GM23338 (cell line): Measurements from ENCODE around the gene USP31. TPM values are rescaled to one million over a fixed set of nuclear protein-coding genes. Genes with fewer than 3 reads are reported as not detected.

Experiments used
- ATAC-seq: fragments of 200-7000 bp; cut with Tn5 transposase; 3 replicates; pipeline ENCODE4 v1.9.1; 2020
- DNase-seq: peaks from one replicate; pipeline ENCODE4 v3.0.0-alpha.2; 2015; ENCODE audit warnings: low spot score
- H2AFZ ChIP-seq: fragments of 200-600 bp; sonication (generic); 2 replicates; pipeline ENCODE4 v1.8.0; 2016; ENCODE audit warnings: antibody characterized with exemption, mild to moderate bottlenecking, moderate library complexity
- H3F3A ChIP-seq: fragments of 200-600 bp; sonication (generic); replicated peaks from 2 replicates; pipeline ENCODE4 v1.8.0; 2017; ENCODE audit warnings: antibody characterized with exemption, mixed run types, low read depth
- H3K27ac ChIP-seq: fragments of 200-600 bp; sonication (generic); 2 replicates; pipeline ENCODE4 v1.6.1; 2016; ENCODE audit warnings: low read depth
- H3K27me3 ChIP-seq: fragments of 200-600 bp; sonication (generic); 2 replicates; pipeline ENCODE4 v1.8.0; 2016; ENCODE audit warnings: mild to moderate bottlenecking, mixed run types, moderate library complexity; ENCODE audit not compliant: insufficient read depth
- H3K36me3 ChIP-seq: fragments of 200-600 bp; sonication (generic); 2 replicates; pipeline ENCODE4 v1.8.0; 2016; ENCODE audit warnings: mild to moderate bottlenecking; ENCODE audit not compliant: insufficient read depth
- H3K4me1 ChIP-seq: fragments of 200-600 bp; sonication (generic); 2 replicates; pipeline ENCODE4 v1.8.0; 2016; ENCODE audit warnings: mild to moderate bottlenecking, moderate library complexity; ENCODE audit not compliant: insufficient read depth
- H3K4me2 ChIP-seq: fragments of 200-600 bp; sonication (generic); 2 replicates; pipeline ENCODE4 v1.7.1; 2017; ENCODE audit warnings: mixed run types
- H3K4me3 ChIP-seq: fragments of 200-600 bp; sonication (generic); 2 replicates; pipeline ENCODE4 v1.6.1; 2016; ENCODE audit warnings: mixed run types
- H3K79me2 ChIP-seq: fragments of 200-600 bp; sonication (generic); replicated peaks from 2 replicates; pipeline ENCODE4 v1.8.0; 2017; ENCODE audit warnings: mild to moderate bottlenecking; ENCODE audit not compliant: insufficient read depth
- H3K9me2 ChIP-seq: fragments of 200-600 bp; sonication (generic); 2 replicates; pipeline ENCODE4 v1.8.0; 2017; ENCODE audit not compliant: insufficient read depth
- H4K20me1 ChIP-seq: fragments of 200-600 bp; sonication (generic); replicated peaks from 2 replicates; pipeline ENCODE4 v1.8.0; 2017; ENCODE audit warnings: mild to moderate bottlenecking; ENCODE audit not compliant: insufficient read depth
- H3K27ac Mint-ChIP-seq: 2 replicates; pipeline ENCODE4 v1.8.0; 2020; ENCODE audit warnings: inconsistent platforms, mild to moderate bottlenecking, moderate library complexity, mixed read lengths
- H3K27me3 Mint-ChIP-seq: 3 replicates; pipeline ENCODE4 v1.8.0; 2022; ENCODE audit warnings: low read depth, mild to moderate bottlenecking, moderate library complexity, mixed read lengths, inconsistent platforms; ENCODE audit not compliant: insufficient read depth, poor library complexity
- H3K36me3 Mint-ChIP-seq: 3 replicates; pipeline ENCODE4 v1.8.0; 2021; ENCODE audit warnings: low read depth, mild to moderate bottlenecking, inconsistent platforms, moderate library complexity, mixed read lengths
- H3K4me1 Mint-ChIP-seq: 3 replicates; pipeline ENCODE4 v1.8.0; 2020; ENCODE audit warnings: mild to moderate bottlenecking, inconsistent platforms, mixed read lengths
- H3K4me3 Mint-ChIP-seq: 3 replicates; pipeline ENCODE4 v1.8.0; 2021; ENCODE audit warnings: moderate library complexity, mild to moderate bottlenecking, inconsistent platforms, mixed read lengths
- H3K9me3 Mint-ChIP-seq: 3 replicates; pipeline ENCODE4 v1.8.0; 2020; ENCODE audit warnings: moderate library complexity, mild to moderate bottlenecking, inconsistent platforms, mixed read lengths
- CREB1 ChIP-seq: fragments of 250-450 bp; sonication (Bioruptor Pico); IDR thresholded peaks from 2 replicates; pipeline ENCODE4 v1.5.0; 2020; ENCODE audit warnings: low read depth, mild to moderate bottlenecking, moderate library complexity
- EZH2 ChIP-seq: fragments of 200-600 bp; sonication (generic); IDR thresholded peaks from one replicate; pipeline ENCODE4 v1.8.0; 2017; ENCODE audit warnings: antibody characterized with exemption, mild to moderate bottlenecking, low read depth; ENCODE audit not compliant: unreplicated experiment
- EZH2phosphoT487 ChIP-seq: fragments of 200-600 bp; sonication (generic); IDR thresholded peaks from one replicate; pipeline ENCODE4 v1.8.1; 2018; ENCODE audit warnings: antibody characterized with exemption; ENCODE audit not compliant: unreplicated experiment
- JUNB ChIP-seq: IDR thresholded peaks from one replicate; pipeline ENCODE4 v1.6.1; 2016; ENCODE audit warnings: antibody characterized with exemption; ENCODE audit not compliant: unreplicated experiment
- NANOG ChIP-seq: IDR thresholded peaks from 2 replicates; pipeline ENCODE4 v1.6.1; 2016; ENCODE audit warnings: antibody characterized with exemption, borderline replicate concordance
- POLR2AphosphoS5 ChIP-seq: IDR thresholded peaks from 2 replicates; pipeline ENCODE4 v1.6.1; 2016; ENCODE audit warnings: antibody characterized with exemption, low read depth
- ZNF114 ChIP-seq: fragments of 250-450 bp; sonication (Bioruptor Pico); IDR thresholded peaks from 2 replicates; pipeline ENCODE4 v1.5.0; 2020; ENCODE audit warnings: mild to moderate bottlenecking, moderate library complexity
- ZNF462 ChIP-seq: fragments of 250-450 bp; sonication (Bioruptor Pico); IDR thresholded peaks from 2 replicates; pipeline ENCODE4 v1.5.0; 2020; ENCODE audit warnings: mild to moderate bottlenecking, moderate library complexity
- polyA plus RNA-seq: library from polyadenylated mRNA; unstranded; fragments of >200 nt; fragmentation: Nextera tagmentation; extraction: Ambion mirVana; gene quantifications from 2 replicates; pipeline ENCODE4 v1.2.1, GENCODE V29; 2016
- total RNA-seq: library from RNA; depleted of rRNA; stranded (reverse); fragments of >200 nt; shearing (Covaris generic); gene quantifications from 2 replicates; pipeline ENCODE4 v1.2.3, GENCODE V29; 2014
- TF ChIP-seq, protein P1 (sequence below), 2 experiments: fragments of 200-600 bp in 1 of 2; sonication (generic) in 1 of 2; conservative IDR thresholded peaks; 2 replicates each; pipeline versions ENCODE4 v1.5.1 to v1.6.1; 2016 to 2017; ENCODE audit warnings: antibody characterized with exemption in 2 of 2, low read depth in 2 of 2, mild to moderate bottlenecking in 2 of 2, moderate library complexity in 1 of 2
- TF ChIP-seq, protein P2 (sequence below): IDR thresholded peaks from one replicate; pipeline ENCODE4 v1.6.1; 2018; ENCODE audit warnings: antibody characterized with exemption; ENCODE audit not compliant: unreplicated experiment

Gene USP31
- total and polyA plus RNA-seq, 2 experiments from 2014 or later = 4.3 to 17.9 TPM

DNA sequence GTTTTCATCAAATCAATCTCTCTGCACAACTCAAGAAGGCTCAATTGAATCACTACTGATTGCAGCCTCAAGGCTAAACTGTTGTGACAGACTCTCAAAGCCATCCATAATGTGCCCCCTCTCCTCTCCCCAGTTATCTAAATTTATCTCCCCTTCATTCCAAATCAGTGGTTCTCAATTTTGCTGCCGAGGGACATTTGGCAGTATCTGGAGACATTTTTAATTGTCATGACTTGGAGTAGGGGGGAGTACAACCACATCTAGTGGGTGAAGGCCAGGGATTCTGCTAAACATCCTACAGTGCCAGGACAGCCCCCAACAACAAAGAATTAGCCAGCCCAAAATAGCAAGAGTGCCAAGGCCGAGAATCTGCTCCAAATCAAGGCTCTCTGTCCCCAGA lies 9.1 kb downstream of the USP31 start:
- peaks cover 31% of the 10 kb centered on the region for H4K20me1 ChIP-seq
- no peak for TF ChIP-seq ZNF114 (CRISPR knock-in tag)
- TF ChIP-seq EZH2phosphoT487 = no peak
- no peak for TF ChIP-seq EZH2
- no peak for TF ChIP-seq JUNB
- TF ChIP-seq CREB1 (CRISPR knock-in tag) = no peak
- no peak for TF ChIP-seq ZNF462 (CRISPR knock-in tag)
- no peak for TF ChIP-seq POLR2AphosphoS5
- peaks cover 8% of the 10 kb centered on the region; the same call in 2 of the 3 replicates for H3K36me3 Mint-ChIP-seq
- H3K4me3 ChIP-seq = no peak overlapping the region
- H3K4me1 ChIP-seq = peaks cover 17% of the 10 kb centered on the region
- H2AFZ ChIP-seq = no peak overlapping the region
- ATAC-seq = no peak
- H3K4me2 ChIP-seq = no peak overlapping the region
- H3K79me2 ChIP-seq = peaks cover 100% of the 10 kb centered on the region
- no peak overlapping the region for H3K4me3 Mint-ChIP-seq
- H3K27ac Mint-ChIP-seq = no peak overlapping the region
- H3K9me3 Mint-ChIP-seq = peaks cover 5% of the 10 kb centered on the region; the same call in 1 of the 3 replicates
- H3K27me3 ChIP-seq = no peaks in the 10 kb centered on the region
- H3F3A ChIP-seq = no peaks in the 10 kb centered on the region
- H3K4me1 Mint-ChIP-seq = peaks cover 19% of the 10 kb centered on the region
- peaks cover 5% of the 10 kb centered on the region for H3K27me3 Mint-ChIP-seq
- DNase-seq = no peak
- H3K9me2 ChIP-seq = no peaks in the 10 kb centered on the region
- H3K27ac ChIP-seq = no peak overlapping the region
- no peaks in the 10 kb centered on the region for H3K36me3 ChIP-seq

GRCh38 chr16:23137818-23138217 lies 11.4 kb downstream of the USP31 start:
- peaks cover 17% of the 10 kb centered on the region; the same call in 2 of the 3 replicates for H3K4me1 Mint-ChIP-seq
- H3K36me3 Mint-ChIP-seq = peaks cover 8% of the 10 kb centered on the region; the same call in 2 of the 3 replicates
- TF ChIP-seq EZH2phosphoT487 (no peak), CREB1 (CRISPR knock-in tag) (no peak), JUNB (no peak), ZNF114 (CRISPR knock-in tag) (no peak), NANOG (no peak)
- TF ChIP-seq, protein P1, sequence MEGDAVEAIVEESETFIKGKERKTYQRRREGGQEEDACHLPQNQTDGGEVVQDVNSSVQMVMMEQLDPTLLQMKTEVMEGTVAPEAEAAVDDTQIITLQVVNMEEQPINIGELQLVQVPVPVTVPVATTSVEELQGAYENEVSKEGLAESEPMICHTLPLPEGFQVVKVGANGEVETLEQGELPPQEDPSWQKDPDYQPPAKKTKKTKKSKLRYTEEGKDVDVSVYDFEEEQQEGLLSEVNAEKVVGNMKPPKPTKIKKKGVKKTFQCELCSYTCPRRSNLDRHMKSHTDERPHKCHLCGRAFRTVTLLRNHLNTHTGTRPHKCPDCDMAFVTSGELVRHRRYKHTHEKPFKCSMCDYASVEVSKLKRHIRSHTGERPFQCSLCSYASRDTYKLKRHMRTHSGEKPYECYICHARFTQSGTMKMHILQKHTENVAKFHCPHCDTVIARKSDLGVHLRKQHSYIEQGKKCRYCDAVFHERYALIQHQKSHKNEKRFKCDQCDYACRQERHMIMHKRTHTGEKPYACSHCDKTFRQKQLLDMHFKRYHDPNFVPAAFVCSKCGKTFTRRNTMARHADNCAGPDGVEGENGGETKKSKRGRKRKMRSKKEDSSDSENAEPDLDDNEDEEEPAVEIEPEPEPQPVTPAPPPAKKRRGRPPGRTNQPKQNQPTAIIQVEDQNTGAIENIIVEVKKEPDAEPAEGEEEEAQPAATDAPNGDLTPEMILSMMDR (conservative IDR thresholded peaks at IDR 0.05; ENCODE audit: low read depth in 2 of 2) = no peak
- TF ChIP-seq, protein P2, sequence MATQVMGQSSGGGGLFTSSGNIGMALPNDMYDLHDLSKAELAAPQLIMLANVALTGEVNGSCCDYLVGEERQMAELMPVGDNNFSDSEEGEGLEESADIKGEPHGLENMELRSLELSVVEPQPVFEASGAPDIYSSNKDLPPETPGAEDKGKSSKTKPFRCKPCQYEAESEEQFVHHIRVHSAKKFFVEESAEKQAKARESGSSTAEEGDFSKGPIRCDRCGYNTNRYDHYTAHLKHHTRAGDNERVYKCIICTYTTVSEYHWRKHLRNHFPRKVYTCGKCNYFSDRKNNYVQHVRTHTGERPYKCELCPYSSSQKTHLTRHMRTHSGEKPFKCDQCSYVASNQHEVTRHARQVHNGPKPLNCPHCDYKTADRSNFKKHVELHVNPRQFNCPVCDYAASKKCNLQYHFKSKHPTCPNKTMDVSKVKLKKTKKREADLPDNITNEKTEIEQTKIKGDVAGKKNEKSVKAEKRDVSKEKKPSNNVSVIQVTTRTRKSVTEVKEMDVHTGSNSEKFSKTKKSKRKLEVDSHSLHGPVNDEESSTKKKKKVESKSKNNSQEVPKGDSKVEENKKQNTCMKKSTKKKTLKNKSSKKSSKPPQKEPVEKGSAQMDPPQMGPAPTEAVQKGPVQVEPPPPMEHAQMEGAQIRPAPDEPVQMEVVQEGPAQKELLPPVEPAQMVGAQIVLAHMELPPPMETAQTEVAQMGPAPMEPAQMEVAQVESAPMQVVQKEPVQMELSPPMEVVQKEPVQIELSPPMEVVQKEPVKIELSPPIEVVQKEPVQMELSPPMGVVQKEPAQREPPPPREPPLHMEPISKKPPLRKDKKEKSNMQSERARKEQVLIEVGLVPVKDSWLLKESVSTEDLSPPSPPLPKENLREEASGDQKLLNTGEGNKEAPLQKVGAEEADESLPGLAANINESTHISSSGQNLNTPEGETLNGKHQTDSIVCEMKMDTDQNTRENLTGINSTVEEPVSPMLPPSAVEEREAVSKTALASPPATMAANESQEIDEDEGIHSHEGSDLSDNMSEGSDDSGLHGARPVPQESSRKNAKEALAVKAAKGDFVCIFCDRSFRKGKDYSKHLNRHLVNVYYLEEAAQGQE = no peak
- DNase-seq (no peak), ATAC-seq (no peak)
- no peaks in the 10 kb centered on the region for H3K27me3 ChIP-seq
- no peak overlapping the region for H2AFZ ChIP-seq
- no peaks in the 10 kb centered on the region for H3K9me2 ChIP-seq
- H3K9me3 Mint-ChIP-seq = peaks cover 5% of the 10 kb centered on the region; the same call in 1 of the 3 replicates
- H3K4me3 ChIP-seq = no peak overlapping the region
- H4K20me1 ChIP-seq = peaks cover 18% of the 10 kb centered on the region
- H3K4me3 Mint-ChIP-seq = no peak overlapping the region
- H3K4me1 ChIP-seq = peaks cover 16% of the 10 kb centered on the region
- no peak overlapping the region for H3K27ac ChIP-seq
- H3K79me2 ChIP-seq = peaks cover 100% of the 10 kb centered on the region
- H3K36me3 ChIP-seq = no peaks in the 10 kb centered on the region
- no peak overlapping the region for H3K4me2 ChIP-seq
- no peak overlapping the region for H3K27ac Mint-ChIP-seq
- H3K27me3 Mint-ChIP-seq = peaks cover 5% of the 10 kb centered on the region
- no peaks in the 10 kb centered on the region for H3F3A ChIP-seq
